Measurements from ENCODE around the gene PIEZO2. TPM values are rescaled to one million over a fixed set of nuclear protein-coding genes. Genes with fewer than 3 reads are reported as not detected.

The PIEZO2 gene
- total RNA-seq, 3 donors from 2014 or later (not counting 1 experiment from before 2014, with no cell fraction given): not detected

DNA sequence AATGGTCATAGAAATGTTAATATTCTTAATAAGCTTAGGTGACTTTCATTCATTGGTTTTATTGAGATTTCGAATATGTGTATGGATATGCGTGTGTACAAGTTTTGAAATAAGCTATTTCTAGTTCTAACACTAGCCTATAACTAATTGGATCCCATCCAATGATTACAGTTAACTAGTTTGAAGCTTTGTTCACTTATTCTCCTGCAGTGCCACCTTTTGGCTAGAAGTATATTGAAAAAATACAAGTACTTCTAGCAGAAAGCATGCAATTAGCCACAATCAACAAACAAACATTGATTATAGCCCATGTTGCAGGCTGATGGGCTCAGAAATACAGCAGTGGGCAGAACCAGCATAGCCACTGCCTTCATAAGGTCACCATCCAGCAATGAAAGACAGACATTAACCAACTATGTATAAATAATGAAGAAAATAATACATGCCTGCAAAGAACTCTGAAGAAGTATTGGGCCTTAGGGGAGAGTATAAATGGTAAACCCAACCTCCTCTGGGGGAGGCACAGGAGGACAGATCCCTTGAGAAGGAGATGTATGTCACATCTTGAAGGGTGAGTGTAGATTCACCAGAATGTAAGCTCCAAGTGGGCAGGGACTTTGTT lies 5.1 kb upstream of the PIEZO2 start:
- peaks cover 13 to 28% of the 10 kb centered on the region in 2 donors for H3K27me3 Mint-ChIP-seq (ENCODE audit: low read depth in 2 of 2)
- H3K4me3 Mint-ChIP-seq: no peak overlapping the region
- Histone ChIP-seq H3K36me3 (ENCODE audit: control insufficient read depth, insufficient read depth, low read length) (no peaks in the 10 kb centered on the region), H3K4me1 (ENCODE audit: control insufficient read depth, insufficient read depth, low read length) (no peaks in the 10 kb centered on the region), H3K4me3 (ENCODE audit: low read length) (no peak overlapping the region), H3K27me3 (ENCODE audit: control insufficient read depth, insufficient read depth, low read length) (no peaks in the 10 kb centered on the region), H3K27ac (ENCODE audit: low read length) (no peak overlapping the region), H3K9me3 (ENCODE audit: control insufficient read depth, insufficient read depth, low read length) (no peaks in the 10 kb centered on the region)
- no peaks in the 10 kb centered on the region for H3K4me1 Mint-ChIP-seq
- no peaks in the 10 kb centered on the region for H3K36me3 Mint-ChIP-seq
- WGBS (ENCODE audit: insufficient coverage): no CpG with 5 or more reads among the region's 2 CpGs
- DNase-seq (peak in 1 of 2 donors; percentile 9), ATAC-seq (no peak)
- no peaks in the 10 kb centered on the region for H3K9me3 Mint-ChIP-seq
- TF ChIP-seq CTCF (IDR thresholded peaks at IDR 0.05): no peak
- intact Hi-C loops (cut with micrococcal nuclease): no loop called here
- H3K27ac Mint-ChIP-seq: no peak overlapping the region

DNA sequence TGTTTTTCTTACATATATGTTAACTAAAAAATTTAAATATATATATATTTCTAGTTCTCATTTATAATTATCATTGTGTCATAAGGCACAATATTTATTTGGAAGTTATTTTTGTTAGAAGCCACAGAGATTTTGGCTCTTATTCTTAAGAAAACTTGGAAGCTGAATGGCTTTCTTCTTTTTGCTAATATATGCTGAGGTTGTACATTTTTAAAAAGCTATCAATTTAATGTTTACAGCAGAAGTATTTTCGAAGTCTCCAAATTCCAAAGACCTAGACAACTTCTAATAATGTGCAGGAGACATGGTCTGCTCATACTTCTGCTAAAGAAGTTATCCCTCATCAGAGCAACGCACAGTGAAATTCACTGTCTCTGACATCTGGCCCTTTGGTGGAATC lies 3.7 kb upstream of the PIEZO2 start:
- no peaks in the 10 kb centered on the region for H3K9me3 ChIP-seq (ENCODE audit: control insufficient read depth, insufficient read depth, low read length)
- no peak overlapping the region for H3K4me3 ChIP-seq (ENCODE audit: low read length)
- no peak overlapping the region for H3K4me3 Mint-ChIP-seq
- TF ChIP-seq CTCF (IDR thresholded peaks at IDR 0.05): no peak
- no peaks in the 10 kb centered on the region for H3K4me1 Mint-ChIP-seq
- H3K9me3 Mint-ChIP-seq: no peaks in the 10 kb centered on the region
- no peaks in the 10 kb centered on the region for H3K36me3 ChIP-seq (ENCODE audit: control insufficient read depth, insufficient read depth, low read length)
- no peaks in the 10 kb centered on the region for H3K27me3 ChIP-seq (ENCODE audit: control insufficient read depth, insufficient read depth, low read length)
- H3K27me3 Mint-ChIP-seq (ENCODE audit: low read depth in 2 of 2): peaks cover 16 to 30% of the 10 kb centered on the region in 2 donors
- no peak overlapping the region for H3K27ac Mint-ChIP-seq
- H3K27ac ChIP-seq (ENCODE audit: low read length): no peak overlapping the region
- H3K4me1 ChIP-seq (ENCODE audit: control insufficient read depth, insufficient read depth, low read length): no peaks in the 10 kb centered on the region
- ATAC-seq: no peak
- intact Hi-C loops (cut with micrococcal nuclease): no loop called here
- no peaks in the 10 kb centered on the region for H3K36me3 Mint-ChIP-seq
- DNase-seq: no peak
- 71% methylated on average over 2 of the region's 2 CpGs for WGBS (ENCODE audit: insufficient coverage)

DNA sequence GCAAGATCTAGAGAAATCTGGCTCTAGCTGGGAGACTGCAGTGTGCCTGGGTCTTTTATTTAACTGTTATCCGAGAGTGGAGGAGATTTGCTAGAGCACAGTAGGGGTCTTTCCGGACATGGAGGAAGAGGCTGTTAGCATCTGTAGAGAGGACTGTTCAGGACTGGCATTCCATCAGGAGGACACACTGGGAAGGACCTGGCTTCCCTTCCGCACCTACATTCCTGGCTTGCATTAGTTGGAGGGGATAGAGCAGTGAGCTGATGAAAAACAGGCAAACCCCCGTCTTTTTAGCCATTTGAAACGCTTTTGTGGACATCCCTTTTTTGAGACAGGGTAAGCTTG lies 874 bp upstream of the PIEZO2 start:
- no peak overlapping the region for H3K4me3 ChIP-seq (ENCODE audit: low read length)
- intact Hi-C loops (cut with micrococcal nuclease): no loop called here
- no peak for TF ChIP-seq CTCF (IDR thresholded peaks at IDR 0.05)
- DNase-seq (no peak), ATAC-seq (no peak)
- Mint-ChIP-seq H3K36me3 (no peaks in the 10 kb centered on the region), H3K4me1 (no peaks in the 10 kb centered on the region), H3K4me3 (no peak overlapping the region), H3K27ac (no peak overlapping the region), H3K27me3 (ENCODE audit: low read depth in 2 of 2) (peaks cover 26 to 42% of the 10 kb centered on the region in 2 donors), H3K9me3 (no peaks in the 10 kb centered on the region)
- no peaks in the 10 kb centered on the region for H3K9me3 ChIP-seq (ENCODE audit: control insufficient read depth, insufficient read depth, low read length)
- no peaks in the 10 kb centered on the region for H3K36me3 ChIP-seq (ENCODE audit: control insufficient read depth, insufficient read depth, low read length)
- 82% methylated on average over 5 of the region's 5 CpGs for WGBS (ENCODE audit: insufficient coverage)
- no peaks in the 10 kb centered on the region for H3K4me1 ChIP-seq (ENCODE audit: control insufficient read depth, insufficient read depth, low read length)
- no peak overlapping the region for H3K27ac ChIP-seq (ENCODE audit: low read length)
- no peaks in the 10 kb centered on the region for H3K27me3 ChIP-seq (ENCODE audit: control insufficient read depth, insufficient read depth, low read length)
